ENCODE measurements around the gene MITF.

DNA sequence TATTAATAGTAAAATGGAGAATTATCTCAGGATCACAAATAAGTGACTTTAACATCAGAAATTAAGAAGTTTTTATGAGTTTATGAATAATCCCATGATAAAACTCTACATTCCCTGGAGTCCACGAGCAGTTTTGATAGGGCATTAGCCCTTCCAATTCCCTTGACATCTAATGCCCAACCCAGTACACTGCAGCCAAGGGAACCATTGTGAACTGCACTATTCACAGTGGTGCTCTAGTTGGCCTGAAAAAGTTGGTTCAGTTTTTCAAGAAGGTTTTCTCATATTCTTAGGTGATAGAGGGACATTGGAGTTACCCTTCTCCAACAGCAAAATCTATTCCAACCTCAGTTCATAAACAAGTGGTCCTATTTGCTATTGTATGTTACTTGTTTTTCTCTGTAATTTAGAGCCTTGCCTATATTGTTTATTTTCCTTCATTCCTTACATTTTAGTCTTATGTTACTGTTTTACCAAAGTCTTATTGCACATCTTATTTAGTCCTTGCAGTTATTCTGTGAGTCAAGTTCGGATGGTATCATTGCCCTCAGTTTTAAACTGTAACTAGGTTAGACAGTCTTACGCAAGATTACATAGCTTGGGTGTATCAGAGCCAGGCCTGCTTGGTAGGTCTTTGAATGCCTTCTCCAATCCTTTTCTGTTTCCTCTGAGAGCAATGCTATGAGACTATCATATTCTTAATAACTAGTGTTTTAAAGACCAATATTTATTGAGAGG lies 202.3 kb downstream of the MITF start:
- TF ChIP-seq, protein P1, sequence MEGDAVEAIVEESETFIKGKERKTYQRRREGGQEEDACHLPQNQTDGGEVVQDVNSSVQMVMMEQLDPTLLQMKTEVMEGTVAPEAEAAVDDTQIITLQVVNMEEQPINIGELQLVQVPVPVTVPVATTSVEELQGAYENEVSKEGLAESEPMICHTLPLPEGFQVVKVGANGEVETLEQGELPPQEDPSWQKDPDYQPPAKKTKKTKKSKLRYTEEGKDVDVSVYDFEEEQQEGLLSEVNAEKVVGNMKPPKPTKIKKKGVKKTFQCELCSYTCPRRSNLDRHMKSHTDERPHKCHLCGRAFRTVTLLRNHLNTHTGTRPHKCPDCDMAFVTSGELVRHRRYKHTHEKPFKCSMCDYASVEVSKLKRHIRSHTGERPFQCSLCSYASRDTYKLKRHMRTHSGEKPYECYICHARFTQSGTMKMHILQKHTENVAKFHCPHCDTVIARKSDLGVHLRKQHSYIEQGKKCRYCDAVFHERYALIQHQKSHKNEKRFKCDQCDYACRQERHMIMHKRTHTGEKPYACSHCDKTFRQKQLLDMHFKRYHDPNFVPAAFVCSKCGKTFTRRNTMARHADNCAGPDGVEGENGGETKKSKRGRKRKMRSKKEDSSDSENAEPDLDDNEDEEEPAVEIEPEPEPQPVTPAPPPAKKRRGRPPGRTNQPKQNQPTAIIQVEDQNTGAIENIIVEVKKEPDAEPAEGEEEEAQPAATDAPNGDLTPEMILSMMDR (IDR thresholded peaks at IDR 0.05) = no peak
- no peak for TF ChIP-seq POLR2A (IDR thresholded peaks at IDR 0.05)

All from right lobe of liver (tissue), 4 donors.